Hepatocyte (in vitro differentiated cells): Measurements from ENCODE around the gene KHK.

ENCODE experiments used
- CTCF ChIP-seq: fragments of 200-600 bp; sonication (generic); IDR thresholded peaks from 2 replicates; pipeline ENCODE4 v1.5.1; 2016; ENCODE audit warnings: antibody characterized with exemption, mild to moderate bottlenecking; ENCODE audit not compliant: poor library complexity
- EZH2phosphoT487 ChIP-seq: fragments of 200-600 bp; sonication (generic); IDR thresholded peaks from one replicate; pipeline ENCODE4 v1.6.1; 2018; ENCODE audit warnings: antibody characterized with exemption, mild to moderate bottlenecking, low read depth, moderate library complexity; ENCODE audit not compliant: unreplicated experiment, severe bottlenecking

DNA sequence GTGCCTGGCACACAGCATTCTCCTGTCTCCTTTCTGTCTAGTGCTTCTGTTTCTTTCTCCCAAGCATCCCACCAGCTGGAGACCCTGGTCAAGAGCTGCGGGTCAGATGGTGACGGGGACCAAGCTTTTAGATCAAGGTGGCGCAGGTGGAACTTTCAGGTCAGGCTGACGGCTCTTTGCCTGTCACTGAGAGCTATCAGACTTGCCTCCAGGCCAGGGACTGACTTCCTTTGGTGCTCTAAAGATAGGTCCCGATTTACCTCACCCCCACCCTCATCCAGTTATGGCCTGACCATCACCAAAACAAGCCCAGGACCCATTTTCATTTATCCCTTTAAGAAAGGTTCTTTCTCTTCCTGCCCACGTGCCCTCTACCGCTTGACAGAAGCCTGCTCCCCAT is 9.3 kb upstream of the KHK start:
- no peak for TF ChIP-seq CTCF
- TF ChIP-seq EZH2phosphoT487 = no peak
